ENCODE results near the gene SSR2. TPM values are rescaled to one million over a fixed set of nuclear protein-coding genes. Genes with fewer than 3 reads are reported as not detected.

Gene SSR2
- total and polyA plus RNA-seq, 7 donors: 115 to 338 (median 231) TPM

GRCh38 chr1:155971910-155972809 is 48.6 kb downstream of the SSR2 start:
- Histone ChIP-seq H3K27me3 (no peaks in the 10 kb centered on the region), H3K9me3 (no peaks in the 10 kb centered on the region), H3K36me3 (peaks cover 0 to 7% (median under 1%) of the 10 kb centered on the region in 4 donors), H3K4me1 (peaks cover 0 to 97% (median 89%) of the 10 kb centered on the region in 4 donors), H3K4me3 (no peak overlapping the region), H3K27ac (peak overlapping the region in 3 of 4 donors; percentile 4 to 72 (median 10))
- 87 to 88% methylated on average over 9 of the region's 9 CpGs for WGBS, 2 donors
- DNase-seq: no peak
- TF ChIP-seq CTCF (IDR thresholded peaks at IDR 0.05): no peak
- no peak for TF ChIP-seq POLR2AphosphoS5 (IDR thresholded peaks at IDR 0.05)
- no peak for TF ChIP-seq POLR2A (IDR thresholded peaks at IDR 0.05)
- no peak for TF ChIP-seq EP300 (IDR thresholded peaks at IDR 0.05)
- intact Hi-C loops (cut with DNase I): no loop called here

GRCh38 chr1:155970531-155971167 is 50.1 kb downstream of the SSR2 start:
- Histone ChIP-seq H3K27me3 (no peaks in the 10 kb centered on the region), H3K4me3 (no peak overlapping the region), H3K27ac (peak overlapping the region; percentile 41 to 72 (median 60)), H3K9me3 (no peaks in the 10 kb centered on the region), H3K4me1 (peaks cover 0 to 90% (median 79%) of the 10 kb centered on the region in 4 donors), H3K36me3 (peaks cover 9 to 21% (median 14%) of the 10 kb centered on the region in 4 donors)
- TF ChIP-seq POLR2AphosphoS5 (IDR thresholded peaks at IDR 0.05): peak in 1 of 4 donors; percentile 32
- TF ChIP-seq EP300 (IDR thresholded peaks at IDR 0.05): no peak
- WGBS, 2 donors: 35 to 72% methylated on average over 11 of the region's 11 CpGs
- intact Hi-C loops (cut with DNase I): no loop called here
- DNase-seq: peak; percentile 87

- DNase-seq: no peak
- Histone ChIP-seq H3K4me1 (peaks cover 0 to 78% (median 67%) of the 10 kb centered on the region in 4 donors), H3K27me3 (no peaks in the 10 kb centered on the region), H3K4me3 (no peak overlapping the region), H3K9me3 (no peaks in the 10 kb centered on the region), H3K36me3 (peaks cover 19 to 34% (median 25%) of the 10 kb centered on the region in 4 donors), H3K27ac (peak overlapping the region; percentile 41 to 72 (median 60))
- intact Hi-C loops (cut with DNase I): no loop called here
- TF ChIP-seq CTCF (IDR thresholded peaks at IDR 0.05) (no peak), POLR2A (IDR thresholded peaks at IDR 0.05) (no peak), POLR2AphosphoS5 (IDR thresholded peaks at IDR 0.05) (no peak), EP300 (IDR thresholded peaks at IDR 0.05) (no peak)
- WGBS, 2 donors: 84 to 88% methylated on average over 9 of the region's 9 CpGs
Measured at GRCh38 chr1:155969377-155969791, 51.4 kb downstream of the SSR2 start.

- Histone ChIP-seq H3K27ac (peak overlapping the region; percentile 63 to 72 (median 64)), H3K36me3 (peaks cover 22 to 41% (median 29%) of the 10 kb centered on the region in 4 donors), H3K27me3 (no peaks in the 10 kb centered on the region), H3K4me3 (no peak overlapping the region), H3K9me3 (no peaks in the 10 kb centered on the region), H3K4me1 (peaks cover 0 to 70% (median 60%) of the 10 kb centered on the region in 4 donors)
- TF ChIP-seq CTCF (IDR thresholded peaks at IDR 0.05): no peak
- no peak for TF ChIP-seq POLR2A (IDR thresholded peaks at IDR 0.05)
- no peak for TF ChIP-seq EP300 (IDR thresholded peaks at IDR 0.05)
- TF ChIP-seq POLR2AphosphoS5 (IDR thresholded peaks at IDR 0.05): no peak
- WGBS, 2 donors: 60 to 82% methylated on average over 3 of the region's 3 CpGs
- no peak for DNase-seq
- intact Hi-C loops (cut with DNase I): no loop called here
Measured at GRCh38 chr1:155968670-155969069, 52.1 kb downstream of the SSR2 start.

GRCh38 chr1:155968051-155968400 is 52.7 kb downstream of the SSR2 start:
- DNase-seq: no peak
- peak overlapping the region; percentile 63 to 72 (median 64) for H3K27ac ChIP-seq
- no peaks in the 10 kb centered on the region for H3K27me3 ChIP-seq
- H3K4me3 ChIP-seq: no peak overlapping the region
- H3K9me3 ChIP-seq: no peaks in the 10 kb centered on the region
- WGBS, 2 donors: 77 to 90% methylated on average over 7 of the region's 7 CpGs
- intact Hi-C loops (cut with DNase I): no loop called here
- no peak for TF ChIP-seq POLR2AphosphoS5 (IDR thresholded peaks at IDR 0.05)
- no peak for TF ChIP-seq CTCF (IDR thresholded peaks at IDR 0.05)
- no peak for TF ChIP-seq POLR2A (IDR thresholded peaks at IDR 0.05)
- TF ChIP-seq EP300 (IDR thresholded peaks at IDR 0.05): no peak
- H3K36me3 ChIP-seq: peaks cover 22 to 47% (median 34%) of the 10 kb centered on the region in 4 donors
- peaks cover 0 to 66% (median 55%) of the 10 kb centered on the region in 4 donors for H3K4me1 ChIP-seq
